ENCODE measurements around the gene LAIR2.

LAIR2 gene

DNA sequence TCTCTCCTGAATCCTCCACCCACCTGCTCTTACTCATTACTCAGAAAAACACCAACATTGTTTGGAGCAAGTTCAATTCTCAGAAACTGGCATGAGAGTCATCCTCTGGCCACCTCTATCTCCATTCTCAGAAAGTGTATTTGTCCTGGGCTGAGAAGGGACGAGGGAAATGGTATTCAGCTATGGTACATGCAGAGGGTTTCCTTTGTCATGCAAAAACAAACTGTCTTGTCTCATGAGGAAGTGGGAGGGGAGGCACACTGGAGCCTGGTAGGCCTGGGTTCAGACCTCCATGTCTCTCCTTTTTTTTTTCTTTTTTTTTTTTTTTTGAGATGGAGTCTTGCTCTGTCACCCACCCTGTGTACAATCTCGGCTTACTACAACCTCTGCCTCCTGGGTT lies 39.1 kb downstream of the LAIR2 start:
- no peak for DNase-seq

DNA sequence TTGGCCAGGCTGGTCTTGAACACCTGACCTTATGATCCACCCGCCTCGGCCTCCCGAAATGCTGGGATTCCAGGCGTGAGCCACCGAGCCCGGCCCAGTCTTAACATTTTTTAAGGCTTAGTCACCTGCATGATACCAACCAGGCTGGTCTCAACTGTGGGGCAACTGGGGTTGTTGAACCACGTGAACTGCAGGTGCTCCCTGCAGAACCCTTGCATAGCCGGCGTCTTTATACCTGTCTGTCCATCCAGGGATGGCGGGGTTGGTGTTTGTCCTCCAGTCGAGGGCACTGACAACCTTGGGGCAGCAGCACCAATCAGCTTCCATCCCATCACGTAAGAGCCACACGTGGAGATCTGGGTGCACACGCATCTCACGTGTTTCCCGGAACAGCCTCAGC lies 46.2 kb downstream of the LAIR2 start:
- DNase-seq = no peak

DNA sequence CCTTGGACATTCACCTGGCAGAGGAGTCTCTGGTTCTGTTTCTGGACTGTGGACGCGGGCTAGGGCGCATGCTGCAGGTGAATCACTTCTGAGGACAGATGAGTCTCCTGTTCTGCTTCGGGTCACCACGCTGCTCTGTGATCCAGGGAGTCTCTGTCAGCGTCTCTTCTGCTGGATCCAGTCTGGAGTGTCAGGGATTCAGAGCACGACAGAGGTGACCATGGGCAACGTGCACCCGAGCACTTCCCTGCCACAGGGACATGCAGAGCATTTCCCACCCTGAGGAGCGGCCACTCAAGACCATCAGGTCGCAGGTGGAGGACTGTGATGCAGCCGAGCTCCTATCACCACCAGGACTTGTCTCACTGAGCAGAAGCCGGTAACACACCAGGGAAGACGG lies 46.6 kb downstream of the LAIR2 start:
- DNase-seq = no peak

DNA sequence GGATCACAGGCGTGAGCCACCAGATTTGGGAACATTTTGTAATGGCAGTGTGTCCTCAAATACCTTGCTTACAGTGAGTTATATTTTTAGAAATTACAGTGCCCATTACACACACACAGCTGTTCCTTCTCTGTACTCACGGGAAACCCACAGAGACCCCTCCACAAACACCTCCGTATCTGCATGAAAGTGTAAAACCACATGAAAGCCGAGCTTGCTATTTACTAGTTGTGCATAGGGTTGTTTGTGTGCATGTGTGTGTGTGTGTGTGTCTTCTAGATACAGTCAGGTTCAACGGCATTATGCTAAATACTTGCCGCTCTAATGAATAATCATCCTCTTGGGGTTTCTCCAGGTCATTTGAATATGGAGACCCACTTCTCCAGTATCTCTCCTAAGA lies 48.7 kb downstream of the LAIR2 start:
- DNase-seq = no peak

DNA sequence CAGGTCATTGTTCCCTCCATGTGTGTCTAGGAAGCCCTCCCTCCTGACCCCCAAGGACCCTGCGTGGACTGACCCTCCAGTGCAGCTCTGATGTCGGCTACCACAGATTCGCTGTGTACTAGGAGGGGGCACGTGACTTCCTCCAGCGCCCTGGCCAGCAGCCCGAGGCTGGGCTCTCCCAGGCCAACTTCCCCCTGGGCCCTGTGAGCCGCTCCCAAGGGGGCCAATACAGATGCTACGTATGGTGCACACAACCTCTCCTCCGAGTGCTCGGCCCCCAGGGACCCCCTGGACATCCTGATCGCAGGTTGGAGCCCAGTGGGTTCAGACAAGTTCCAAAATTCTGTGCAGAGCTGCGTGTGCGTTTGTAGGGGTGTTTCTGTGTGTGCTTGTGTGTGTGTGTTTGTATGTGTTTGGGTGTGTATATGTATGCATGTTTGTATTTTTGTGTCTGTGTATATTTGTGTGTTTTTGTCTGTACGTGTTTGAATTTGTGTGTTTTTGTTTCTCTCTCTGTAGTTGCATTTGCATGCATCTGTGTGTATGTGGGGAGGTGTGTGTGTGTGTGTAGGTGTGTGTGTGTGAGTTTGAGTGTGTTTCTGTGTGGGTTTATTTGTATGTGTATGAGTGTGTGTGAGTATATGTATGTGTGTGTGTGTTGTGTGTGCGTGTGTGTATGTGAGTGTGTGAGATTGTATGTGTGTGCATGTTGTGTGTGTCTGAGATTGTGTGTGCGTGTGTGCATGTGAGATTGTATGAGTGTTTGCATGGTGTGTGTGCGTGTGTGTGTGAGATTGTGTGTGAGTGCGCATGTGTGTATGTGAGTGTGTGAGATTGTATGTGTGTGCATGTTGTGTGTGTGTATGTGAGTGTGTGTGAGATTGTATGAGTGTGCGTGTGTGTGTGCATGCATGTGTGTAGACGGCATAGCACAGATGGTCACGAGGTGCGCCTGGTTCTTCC lies 49.6 kb downstream of the LAIR2 start:
- DNase-seq = no peak

DNA sequence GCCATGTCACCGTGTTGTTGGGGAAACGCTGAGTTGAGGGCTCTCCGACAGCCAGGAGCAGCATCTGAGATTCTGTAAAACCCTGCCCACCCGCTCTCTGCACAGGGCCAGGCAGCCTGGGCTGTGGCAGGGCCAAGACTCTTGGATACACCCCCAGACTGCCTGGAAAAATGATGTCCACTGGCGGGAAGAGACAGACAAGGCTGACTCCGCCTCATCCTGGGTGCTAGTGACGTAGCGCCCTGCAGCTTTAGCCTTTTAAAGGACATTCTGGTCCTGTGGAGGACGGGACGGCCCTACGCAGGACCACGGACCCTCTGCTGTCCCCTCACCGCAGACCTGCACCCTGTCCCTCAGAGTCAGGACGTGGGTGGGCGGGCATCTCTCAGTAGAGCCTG lies 50.3 kb downstream of the LAIR2 start:
- DNase-seq = no peak

DNA sequence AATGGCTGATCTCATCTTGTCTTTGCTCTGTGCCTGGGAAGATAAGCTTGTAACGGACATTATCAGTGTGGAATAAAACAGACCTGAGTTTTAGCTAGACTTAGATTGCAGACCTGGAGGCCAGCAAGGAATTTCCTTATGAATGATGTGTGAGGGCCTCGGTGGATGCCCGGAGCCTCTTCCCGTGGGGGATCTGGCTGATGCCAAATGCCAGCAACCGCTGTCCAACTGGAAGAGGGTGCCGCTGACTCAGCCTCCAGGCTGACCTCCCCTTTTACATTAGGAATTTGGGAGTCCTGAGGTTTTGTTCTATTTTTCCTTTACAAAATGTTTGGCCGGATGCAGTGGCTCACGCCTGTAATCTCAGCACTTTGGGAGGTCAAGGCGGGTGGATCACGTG lies 51.4 kb downstream of the LAIR2 start:
- DNase-seq = no peak

DNA sequence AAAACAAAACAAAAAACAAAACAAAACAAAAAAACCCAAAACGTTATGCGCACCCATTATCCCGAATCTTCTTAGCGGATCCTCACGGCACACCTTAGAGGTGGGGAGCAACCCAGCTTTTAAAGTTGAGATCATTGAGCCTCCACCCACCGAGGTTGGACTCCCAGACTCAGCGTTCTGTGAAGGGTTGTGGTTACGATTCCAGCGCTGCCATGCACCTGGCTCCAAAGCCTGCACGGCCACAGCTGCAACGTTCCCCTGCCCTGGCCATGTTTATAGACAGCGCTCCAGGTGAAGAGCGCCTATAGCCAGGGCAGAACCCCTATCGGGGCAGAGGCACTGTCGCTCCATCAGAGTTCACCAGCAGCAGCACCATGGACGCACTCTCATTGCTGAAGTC lies 52.3 kb downstream of the LAIR2 start:
- no peak for DNase-seq

DNA sequence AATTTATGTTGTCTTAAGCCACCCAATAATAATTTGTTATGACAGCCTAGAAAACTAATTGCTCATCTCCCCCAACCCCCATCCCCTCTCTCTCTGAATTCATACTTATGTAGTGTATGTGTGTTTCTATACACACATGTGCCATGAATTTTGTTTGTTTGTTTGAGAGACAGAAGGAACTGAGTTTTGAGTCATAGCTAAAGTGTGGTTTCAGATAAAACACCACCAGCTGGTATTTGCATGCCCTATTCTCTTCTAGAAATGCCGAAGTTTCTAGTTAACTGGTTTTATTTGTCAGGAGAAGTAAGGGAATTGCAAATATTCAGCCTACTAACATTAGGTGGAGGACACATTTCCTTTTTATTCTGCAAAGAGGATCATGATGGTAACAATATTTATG lies 53.6 kb downstream of the LAIR2 start:
- DNase-seq = no peak

DNA sequence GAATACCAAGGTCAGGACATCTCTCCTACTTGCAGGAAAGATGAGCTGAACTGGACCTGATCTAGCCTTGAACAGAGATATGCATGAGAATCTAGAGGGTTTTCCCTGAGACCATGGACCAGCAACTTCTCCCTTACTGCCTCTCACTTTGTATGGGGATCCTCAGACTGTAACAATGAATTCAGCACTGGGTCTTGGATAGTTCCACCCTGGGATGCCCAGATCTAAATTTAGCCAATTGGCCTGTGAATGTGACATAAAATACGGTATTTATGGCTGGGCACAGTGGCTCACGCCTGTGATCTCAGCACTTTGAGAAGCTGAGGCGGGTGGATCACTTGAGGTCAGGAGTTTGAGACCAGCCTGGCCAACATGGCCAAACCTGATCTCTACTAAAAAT lies 55.7 kb downstream of the LAIR2 start:
- DNase-seq = no peak

Data from activated CD8-positive, alpha-beta memory T cell treated with anti-CD3 and anti-CD28 coated beads, Interleukin-2, amount 50 U/mL, for 48 hours (primary cell).